HG03108 (cell line): ENCODE measurements around the gene GTPBP1.

Experiments used
- ATAC-seq: cut with Tn5 transposase; IDR thresholded peaks from one replicate; pipeline ENCODE4 v1.9.1; 2021; ENCODE audit warnings: moderate library complexity; ENCODE audit not compliant: unreplicated experiment

Gene GTPBP1

GRCh38 chr22:38700789-38701628, 4.7 kb upstream of the GTPBP1 start, which contains the start of gene JOSD1:
Gene JOSD1, minus strand, starts transcription at chr22:38700943. Its CDS starts 956 bp downstream, at chr22:38699987.
- ATAC-seq = peak; percentile 35

- no peak for ATAC-seq
Observed at GRCh38 chr22:38704654-38705234, 1.0 kb upstream of the GTPBP1 start.

- ATAC-seq = peak; percentile 0
Observed at GRCh38 chr22:38706101-38706900, 557 bp downstream of the GTPBP1 start.

GRCh38 chr22:38706901-38707195, 1.1 kb downstream of the GTPBP1 start:
- no peak for ATAC-seq

- no peak for ATAC-seq
Observed at GRCh38 chr22:38707346-38707745, 1.6 kb downstream of the GTPBP1 start.

GRCh38 chr22:38707984-38708383, 2.2 kb downstream of the GTPBP1 start:
- no peak for ATAC-seq

GRCh38 chr22:38709306-38709705, 3.6 kb downstream of the GTPBP1 start:
- no peak for ATAC-seq

- ATAC-seq = no peak
Observed at GRCh38 chr22:38710351-38710750, 4.6 kb downstream of the GTPBP1 start.

GRCh38 chr22:38710866-38711265, 5.1 kb downstream of the GTPBP1 start:
- no peak for ATAC-seq

GRCh38 chr22:38712486-38713207, 6.9 kb downstream of the GTPBP1 start:
- ATAC-seq = no peak

GRCh38 chr22:38713921-38714320, 8.2 kb downstream of the GTPBP1 start:
- no peak for ATAC-seq

- no peak for ATAC-seq
Observed at GRCh38 chr22:38715176-38715764, 9.5 kb downstream of the GTPBP1 start.

- no peak for ATAC-seq
Observed at GRCh38 chr22:38715852-38716251, 10.1 kb downstream of the GTPBP1 start.

GRCh38 chr22:38716271-38716670, 10.5 kb downstream of the GTPBP1 start:
- no peak for ATAC-seq

- no peak for ATAC-seq
Observed at GRCh38 chr22:38716826-38717225, 11.1 kb downstream of the GTPBP1 start.

GRCh38 chr22:38717244-38717643, 11.5 kb downstream of the GTPBP1 start:
- no peak for ATAC-seq

GRCh38 chr22:38718414-38718813, 12.7 kb downstream of the GTPBP1 start:
- ATAC-seq = no peak

- no peak for ATAC-seq
Observed at GRCh38 chr22:38719196-38719595, 13.5 kb downstream of the GTPBP1 start.

- no peak for ATAC-seq
Observed at GRCh38 chr22:38720350-38720749, 14.6 kb downstream of the GTPBP1 start.

- ATAC-seq = no peak
Observed at GRCh38 chr22:38721551-38721950, 15.8 kb downstream of the GTPBP1 start.

- ATAC-seq = no peak
Observed at GRCh38 chr22:38724176-38724575, 18.4 kb downstream of the GTPBP1 start.
